K562 (cell line): ENCODE results near the gene MYOM1. TPM values are rescaled to one million over a fixed set of nuclear protein-coding genes. Genes with fewer than 3 reads are reported as not detected.
A peak's percentile ranks its signal among the peaks of the same experiment; 100 is the strongest.

ENCODE experiments used
- CXXC5 ChIP-seq: fragments of 250-450 bp; sonication (Bioruptor Pico); IDR thresholded peaks from 2 replicates; pipeline ENCODE4 v1.8.0; 2022; ENCODE audit warnings: inconsistent platforms, mild to moderate bottlenecking, moderate library complexity
- HDGF ChIP-seq: fragments of 450-650 bp; IDR thresholded peaks from 2 replicates; pipeline ENCODE4 v1.6.1; 2016
- HMGN3 ChIP-seq: IDR thresholded peaks from 2 replicates; pipeline ENCODE4 v1.6.1; 2011; ENCODE audit warnings: borderline replicate concordance, low read depth, mild to moderate bottlenecking, mixed read lengths, low read length; ENCODE audit not compliant: insufficient read length; ENCODE audit errors: extremely low read depth
- LEF1 ChIP-seq: fragments of 450-650 bp; IDR thresholded peaks from 2 replicates; pipeline ENCODE4 v1.6.1; 2016; ENCODE audit warnings: mild to moderate bottlenecking
- MTF1 ChIP-seq: fragments of 250-450 bp; sonication (Bioruptor Pico); IDR thresholded peaks from 2 replicates; pipeline ENCODE4 v1.9.0; 2021; ENCODE audit warnings: moderate library complexity, mild to moderate bottlenecking, inconsistent platforms, borderline replicate concordance
- NFYB ChIP-seq: IDR thresholded peaks from 2 replicates; pipeline ENCODE4 v1.6.1; 2011; ENCODE audit warnings: mild to moderate bottlenecking, moderate library complexity; ENCODE audit not compliant: insufficient read length; ENCODE audit errors: extremely low read depth
- OTX1 ChIP-seq: fragments of 450-650 bp; formaldehyde crosslinking; IDR thresholded peaks from 2 replicates; pipeline ENCODE4 v1.4.0; 2022; ENCODE audit warnings: mild to moderate bottlenecking
- PRPF4 ChIP-seq: fragments of 200-400 bp; formaldehyde crosslinking; IDR thresholded peaks from one replicate; pipeline ENCODE4 v1.6.1; 2017; ENCODE audit warnings: low read length, low read depth, mild to moderate bottlenecking; ENCODE audit not compliant: insufficient read depth, poor library complexity, severe bottlenecking
- PTRF ChIP-seq: fragments of 450-650 bp; IDR thresholded peaks from 2 replicates; pipeline ENCODE4 v1.6.1; 2016; ENCODE audit warnings: mild to moderate bottlenecking, missing genetic modification characterization, missing compliant biosample characterization
- PYGO2 ChIP-seq: fragments of 450-650 bp; IDR thresholded peaks from 2 replicates; pipeline ENCODE4 v1.6.1; 2016; ENCODE audit warnings: mild to moderate bottlenecking, missing genetic modification characterization, moderate library complexity, missing compliant biosample characterization
- RFX7 ChIP-seq: fragments of 250-450 bp; sonication (Bioruptor Pico); IDR thresholded peaks from 2 replicates; pipeline ENCODE4 v1.5.1; 2021; ENCODE audit warnings: mild to moderate bottlenecking
- SAFB2 ChIP-seq: fragments of 200-400 bp; formaldehyde crosslinking; IDR thresholded peaks from 2 replicates; pipeline ENCODE4 v1.6.1; 2018; ENCODE audit warnings: borderline replicate concordance, low read length, low read depth, moderate library complexity; ENCODE audit not compliant: severe bottlenecking
- SMARCA5 ChIP-seq: fragments of 450-650 bp; IDR thresholded peaks from 2 replicates; pipeline ENCODE4 v1.6.1; 2016
- ZBTB7A ChIP-seq: IDR thresholded peaks from 2 replicates; pipeline ENCODE4 v1.6.1; 2011; ENCODE audit warnings: low read depth, mild to moderate bottlenecking, low read length, moderate library complexity, borderline replicate concordance; ENCODE audit not compliant: control insufficient read depth
- ZFP36 ChIP-seq: fragments of 150-350 bp; IDR thresholded peaks from 2 replicates; pipeline ENCODE4 v1.6.1; 2018; ENCODE audit warnings: low read length, low read depth; ENCODE audit not compliant: partially characterized antibody
- ZNF212 ChIP-seq: fragments of 450-650 bp; formaldehyde crosslinking; IDR thresholded peaks from 2 replicates; pipeline ENCODE4 v1.4.0; 2020; ENCODE audit warnings: mild to moderate bottlenecking
- ZNF232 ChIP-seq: sonication (generic); formaldehyde crosslinking; IDR thresholded peaks from 2 replicates; pipeline ENCODE4 v1.8.0; 2022; ENCODE audit warnings: mild to moderate bottlenecking, missing genetic modification reagents
- ZNF398 ChIP-seq: fragments of 250-450 bp; sonication (Bioruptor Pico); IDR thresholded peaks from 2 replicates; pipeline ENCODE4 v1.8.0; 2021; ENCODE audit warnings: moderate library complexity, mild to moderate bottlenecking, inconsistent platforms
- ZNF436 ChIP-seq: fragments of 250-450, 450-650 bp; sonication (Bioruptor Pico); formaldehyde crosslinking; IDR thresholded peaks from 2 replicates; pipeline ENCODE4 v1.7.0; 2020; ENCODE audit warnings: mild to moderate bottlenecking
- ZNF512 ChIP-seq: IDR thresholded peaks from 2 replicates; pipeline ENCODE4 v1.6.1; 2016; ENCODE audit warnings: missing genetic modification characterization, missing compliant biosample characterization
- ZNF584 ChIP-seq: fragments of 200-800 bp; sonication (Bioruptor generic); IDR thresholded peaks from 2 replicates; pipeline ENCODE4 v1.6.1; 2016; ENCODE audit warnings: low read depth, mild to moderate bottlenecking, missing genetic modification characterization, missing compliant biosample characterization
- ZNF79 ChIP-seq: fragments of 250-450 bp; sonication (Bioruptor Pico); IDR thresholded peaks from 2 replicates; pipeline ENCODE4 v1.4.0; 2020; ENCODE audit warnings: low read depth, mild to moderate bottlenecking, moderate library complexity
- polyA plus RNA-seq, 8 experiments: library from polyadenylated mRNA; depleted of rRNA in 4 of 8; stranded (reverse) in 5 of 8; unstranded in 3 of 8; fragments of >200 nt; fragmentation: Nextera tagmentation in 2 of 8; fragmentation: Illumina TruSeq in 1 of 8; extraction: Ambion mirVana in 2 of 8; extraction: Trizol in 1 of 8; gene quantifications; 2 replicates each; pipeline versions ENCODE4 v1.2.1 to v1.2.3, GENCODE V29; 2011 to 2014; ENCODE audit warnings: inconsistent platforms in 1 of 8, missing spikeins in 1 of 8
- total RNA-seq, 7 experiments: library from RNA; depleted of rRNA in 6 of 7; stranded (reverse); fragments of >200 nt in 6 of 7; fragmentation: Illumina TruSeq in 2 of 7; extraction: Trizol in 2 of 7; gene quantifications; 2 replicates each; pipeline versions ENCODE4 v1.2.1 to v1.2.3, GENCODE V29; 2011 to 2021; ENCODE audit warnings: low replicate concordance in 1 of 7
- TF ChIP-seq, protein P1 (sequence below): fragments of 250-450 bp; sonication (Bioruptor Pico); IDR thresholded peaks from 2 replicates; pipeline ENCODE4 v1.5.0; 2022; ENCODE audit warnings: mild to moderate bottlenecking

The MYOM1 gene
- total and polyA plus RNA-seq, 9 of the 15 experiments (the other 6 are each of a cell fraction or from before 2014, with no cell fraction given): 0.01 to 0.62 (median 0.25) TPM

DNA sequence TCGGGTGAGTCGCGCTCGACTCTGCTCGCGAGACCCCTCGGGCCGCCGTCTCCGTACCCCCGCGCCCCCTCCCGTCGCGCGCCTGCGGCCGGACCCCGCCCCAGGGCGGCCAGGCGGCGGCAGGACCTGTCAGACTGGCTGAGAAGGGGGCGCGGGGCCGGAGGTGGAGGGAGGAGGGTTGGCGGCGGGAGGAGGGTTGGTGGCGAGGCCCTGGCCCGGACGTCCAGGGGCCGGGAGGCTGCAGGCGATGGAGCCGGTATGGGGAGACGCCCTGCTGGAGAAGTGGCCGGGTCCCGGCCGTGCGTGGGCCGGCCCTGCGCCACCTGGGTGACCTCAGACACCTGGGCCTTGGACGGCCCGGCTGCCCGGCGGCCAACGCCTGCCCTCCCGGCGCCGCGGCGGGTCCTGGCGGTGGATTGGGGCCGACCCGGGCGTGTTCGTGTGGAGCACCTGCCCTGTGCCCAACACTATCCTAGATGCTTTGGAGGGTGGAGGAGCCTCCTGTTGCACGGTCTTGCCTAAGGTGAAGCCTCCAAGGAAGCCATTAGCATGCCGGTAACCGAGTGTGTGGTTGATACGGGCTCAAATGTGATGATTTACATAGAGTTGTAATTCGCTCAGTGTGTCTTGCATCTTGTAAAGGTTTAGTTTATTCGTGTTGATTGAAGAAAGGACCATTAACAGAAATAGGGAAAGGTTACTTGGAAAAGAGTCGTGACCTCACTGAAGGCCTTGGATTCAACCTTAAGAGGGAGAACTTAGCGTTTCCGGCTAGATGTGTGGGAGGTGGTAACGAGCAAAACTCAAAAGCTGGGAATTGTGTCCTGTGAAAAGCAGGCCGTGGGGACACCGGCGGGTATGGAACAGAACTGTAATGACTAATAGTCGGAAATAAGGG, 42.7 kb upstream of the MYOM1 start (continued):
- TF ChIP-seq HMGN3 (no peak), PYGO2 (tag) (no peak), RFX7 (no peak), ZNF212 (no peak), ZFP36 (no peak), ZNF512 (tag) (no peak), ZBTB7A (peak; percentile 91; the same call in 1 of the 2 replicates), ZNF232 (CRISPR knock-in tag) (peak; percentile 39; the same call in 1 of the 2 replicates), MTF1 (CRISPR knock-in tag) (no peak), ZNF79 (no peak), SMARCA5 (no peak), NFYB (no peak), LEF1 (0 out of 2 replicates have a peak, but pooled peaks have one; percentile 24), ZNF436 (CRISPR knock-in tag) (no peak), HDGF (no peak), ZNF584 (no peak), PTRF (tag) (no peak), ZNF398 (CRISPR knock-in tag) (no peak), OTX1 (0 out of 2 replicates have a peak, but pooled peaks have one; percentile 73), SAFB2 (no peak), PRPF4 (no peak), CXXC5 (CRISPR knock-in tag) (no peak)
- TF ChIP-seq, protein P1, sequence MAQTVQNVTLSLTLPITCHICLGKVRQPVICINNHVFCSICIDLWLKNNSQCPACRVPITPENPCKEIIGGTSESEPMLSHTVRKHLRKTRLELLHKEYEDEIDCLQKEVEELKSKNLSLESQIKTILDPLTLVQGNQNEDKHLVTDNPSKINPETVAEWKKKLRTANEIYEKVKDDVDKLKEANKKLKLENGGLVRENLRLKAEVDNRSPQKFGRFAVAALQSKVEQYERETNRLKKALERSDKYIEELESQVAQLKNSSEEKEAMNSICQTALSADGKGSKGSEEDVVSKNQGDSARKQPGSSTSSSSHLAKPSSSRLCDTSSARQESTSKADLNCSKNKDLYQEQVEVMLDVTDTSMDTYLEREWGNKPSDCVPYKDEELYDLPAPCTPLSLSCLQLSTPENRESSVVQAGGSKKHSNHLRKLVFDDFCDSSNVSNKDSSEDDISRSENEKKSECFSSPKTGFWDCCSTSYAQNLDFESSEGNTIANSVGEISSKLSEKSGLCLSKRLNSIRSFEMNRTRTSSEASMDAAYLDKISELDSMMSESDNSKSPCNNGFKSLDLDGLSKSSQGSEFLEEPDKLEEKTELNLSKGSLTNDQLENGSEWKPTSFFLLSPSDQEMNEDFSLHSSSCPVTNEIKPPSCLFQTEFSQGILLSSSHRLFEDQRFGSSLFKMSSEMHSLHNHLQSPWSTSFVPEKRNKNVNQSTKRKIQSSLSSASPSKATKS: no peak
